Femur (tissue), 1 donor: ENCODE measurements around the gene SSB.
"Not testable (repeated sequence)": the region's sequence is repeated elsewhere in the genome, so short reads cannot be mapped to it uniquely, and the experiment has no call there.

Experiments used
- DNase-seq: peaks from one replicate; pipeline ENCODE4 v3.0.0-alpha.2; 2017

SSB gene

DNA sequence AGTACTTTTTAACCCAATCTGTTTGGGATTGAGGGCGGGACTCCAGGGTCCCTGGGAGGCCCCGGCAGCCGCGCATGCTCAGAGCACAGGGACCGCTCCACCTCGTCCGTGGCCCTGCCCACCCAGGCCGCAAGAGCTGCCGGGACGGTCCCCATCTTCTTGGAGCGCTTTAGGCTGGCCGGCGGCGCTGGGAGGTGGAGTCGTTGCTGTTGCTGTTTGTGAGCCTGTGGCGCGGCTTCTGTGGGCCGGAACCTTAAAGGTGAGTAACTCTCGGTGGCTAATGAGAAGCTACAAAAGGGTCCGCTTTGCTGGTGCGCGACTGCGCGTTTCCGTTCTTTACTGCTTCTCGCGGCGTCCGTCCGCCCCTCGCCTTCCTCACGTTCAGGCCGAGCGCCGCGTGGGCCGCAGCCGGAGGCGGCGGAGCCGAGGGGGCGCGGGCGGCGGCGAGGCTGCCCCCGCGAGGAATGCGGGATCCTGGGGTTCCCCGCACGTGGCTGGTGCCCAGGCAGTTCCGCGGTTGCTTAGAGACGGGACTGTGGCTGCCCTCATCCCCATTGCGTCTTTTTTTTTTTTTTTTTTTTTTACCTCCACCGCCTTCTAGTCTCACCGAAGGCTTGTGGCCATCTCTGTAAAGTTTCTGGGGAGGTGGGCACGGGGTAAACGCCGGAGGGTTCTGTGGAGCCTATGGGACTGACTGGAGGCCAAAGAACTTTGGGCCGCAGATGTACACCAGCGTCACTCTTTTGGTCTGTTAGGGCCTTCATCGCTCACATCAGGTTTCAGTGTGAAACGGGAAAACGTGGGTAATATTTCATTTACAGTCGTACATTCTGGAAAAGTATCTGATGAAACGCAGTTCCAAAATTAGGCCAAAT, at the start of gene SSB:
Gene SSB, plus strand, starts transcription at position 154 of the 875 bp plus-strand sequence. CDS start 2,090 bp downstream, outside the sequence.
- peak; percentile 95 for DNase-seq

DNA sequence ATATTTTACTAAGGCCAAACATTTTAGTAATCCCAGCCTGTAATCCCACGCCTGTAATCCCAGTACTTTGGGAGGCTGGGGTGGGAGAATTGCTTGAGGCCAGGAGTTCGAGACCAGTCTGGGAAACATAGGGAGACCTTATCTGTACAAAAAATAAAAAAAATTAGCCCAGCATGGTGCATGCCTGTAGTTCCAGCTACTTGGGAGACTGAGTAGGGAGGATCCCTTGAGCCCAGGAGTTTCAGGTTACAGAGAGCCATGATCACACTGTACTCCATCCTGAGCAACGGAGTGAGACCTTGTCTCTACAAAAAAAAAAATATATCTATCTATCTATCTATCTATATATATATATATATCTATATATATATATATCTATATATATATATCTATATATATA, 45.9 kb upstream of the SSB start:
- no peak for DNase-seq

DNA sequence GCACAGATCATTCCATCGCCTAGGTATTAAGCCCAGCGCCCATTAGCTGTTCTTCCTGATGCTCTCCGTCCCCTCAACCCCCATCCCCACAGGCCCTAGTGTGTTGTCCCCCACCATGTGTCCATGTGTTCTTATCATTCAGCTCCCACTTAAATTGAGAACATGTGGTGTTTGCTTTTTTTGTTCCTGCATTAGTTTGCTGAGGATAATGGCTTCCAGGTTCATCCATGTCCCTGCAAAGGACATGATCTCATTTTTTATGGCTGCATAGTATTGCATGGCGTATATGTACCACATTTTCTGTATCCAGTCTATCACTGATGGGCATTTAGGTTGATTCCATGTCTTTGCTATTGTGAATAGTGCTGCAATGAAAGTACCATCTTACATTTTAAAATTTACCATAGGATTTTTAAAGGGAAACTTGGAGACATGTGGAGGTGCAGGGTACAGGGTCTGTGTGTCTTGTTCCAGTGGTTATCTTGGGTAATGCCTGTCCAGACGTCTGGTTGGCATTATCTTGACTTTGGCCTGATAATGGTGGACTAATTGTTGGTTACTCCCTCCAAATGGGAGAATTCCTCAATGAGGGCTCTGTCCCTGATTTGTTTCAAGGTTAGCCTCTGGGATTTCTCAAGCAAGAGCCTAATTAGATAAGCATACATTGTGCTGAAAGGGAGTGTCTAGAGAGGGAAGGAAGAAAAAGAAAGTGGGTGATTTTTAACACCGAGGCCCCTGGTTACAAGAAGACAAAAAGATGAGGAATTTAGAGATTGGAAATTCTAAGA, 43.4 kb upstream of the SSB start:
- no peak for DNase-seq

DNA sequence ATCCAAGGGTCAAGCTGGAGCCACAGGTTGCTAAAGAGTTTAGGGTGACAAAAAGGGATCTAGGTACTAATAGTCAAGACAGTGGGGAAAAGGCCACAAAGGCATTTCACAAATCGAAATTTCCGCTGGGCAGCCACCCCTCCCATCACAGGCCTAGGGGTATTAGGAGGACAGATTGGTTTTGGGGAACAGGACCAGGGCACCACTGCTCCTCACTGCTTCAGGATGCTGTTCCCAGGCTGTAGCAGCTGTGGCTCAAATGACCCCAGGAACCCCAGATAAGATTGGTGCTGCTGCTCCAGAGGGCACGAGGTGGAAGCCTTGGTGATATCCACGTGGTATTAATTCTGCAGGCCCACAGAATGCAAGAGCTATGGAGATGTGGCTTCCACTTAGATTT, 42.3 kb upstream of the SSB start:
- DNase-seq: no peak

DNA sequence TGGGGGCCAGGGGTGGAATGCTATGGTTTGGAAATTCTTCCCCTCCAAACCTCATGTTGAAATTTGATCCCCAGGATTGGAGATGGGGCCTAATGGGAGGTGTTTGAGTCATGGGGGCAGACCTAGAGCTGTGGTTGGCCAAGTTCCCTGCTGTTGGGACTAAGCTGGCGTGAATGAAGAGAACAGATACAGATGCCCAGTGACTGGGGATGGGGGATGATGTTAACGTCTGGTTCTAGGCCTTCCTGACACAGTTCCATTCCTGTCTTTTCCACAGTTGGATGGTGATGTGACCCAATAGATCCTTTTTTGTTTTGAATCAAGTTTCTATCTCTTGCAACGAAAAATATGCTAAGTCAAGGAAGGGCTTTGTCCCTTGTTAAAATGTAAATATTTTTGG, 41.3 kb upstream of the SSB start:
- DNase-seq: no peak

DNA sequence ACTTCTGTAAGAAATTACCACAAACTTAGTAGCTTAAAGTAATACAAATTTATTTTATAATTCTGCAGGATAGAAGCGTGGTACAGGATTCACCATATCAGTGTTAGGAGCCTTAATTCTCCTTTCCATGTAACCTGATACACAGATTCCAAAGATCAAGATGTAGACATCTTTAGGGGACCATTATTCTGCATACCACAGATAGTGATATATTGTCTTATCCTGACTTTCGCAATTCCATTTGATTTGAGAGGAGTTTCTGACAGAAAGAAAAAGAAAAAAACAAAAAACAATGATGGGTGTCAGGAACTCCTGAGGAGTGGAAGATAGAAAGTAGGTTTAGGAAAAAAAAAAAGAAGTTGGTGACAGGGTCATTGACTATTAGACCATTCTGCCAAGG, 40.9 kb upstream of the SSB start:
- DNase-seq: no peak

DNA sequence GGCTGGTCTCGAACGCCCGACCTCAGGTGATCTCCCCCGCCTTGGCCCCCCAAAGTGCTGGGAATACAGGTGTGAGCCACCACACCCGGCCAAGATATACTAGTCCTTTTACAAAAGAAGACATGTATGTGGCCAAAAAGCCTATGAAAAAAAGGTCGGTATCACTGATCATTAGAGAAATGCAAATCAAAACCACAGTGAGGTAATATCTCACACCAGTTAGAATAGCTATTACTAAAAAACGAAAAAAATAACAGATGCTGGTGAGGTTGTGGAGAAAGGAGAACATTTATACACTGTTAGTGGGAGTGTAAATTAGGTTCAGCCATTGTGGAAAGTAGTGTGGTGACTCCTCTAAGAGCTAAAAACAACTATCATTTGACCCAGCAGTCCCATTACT, 38.7 kb upstream of the SSB start:
- DNase-seq: no peak

DNA sequence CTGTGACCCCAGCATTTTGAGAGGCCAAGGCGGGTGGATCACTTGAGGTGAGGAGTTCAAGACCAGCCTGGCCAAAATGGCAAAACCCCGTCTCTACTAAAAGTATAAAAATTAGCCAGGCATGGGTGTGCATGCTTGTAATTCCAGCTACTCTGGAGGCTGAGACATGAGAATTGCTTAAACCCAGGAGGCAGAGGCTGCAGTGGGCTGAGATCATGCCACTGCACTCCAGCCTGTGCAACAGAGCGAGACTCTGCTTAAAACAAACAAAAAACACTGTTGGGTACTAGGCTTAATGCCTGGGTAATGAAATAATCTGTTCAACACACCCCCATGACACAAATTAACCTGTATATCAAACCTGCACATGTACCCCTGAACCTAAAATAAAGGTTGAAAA, 37.9 kb upstream of the SSB start:
- DNase-seq: not testable (repeated sequence)

DNA sequence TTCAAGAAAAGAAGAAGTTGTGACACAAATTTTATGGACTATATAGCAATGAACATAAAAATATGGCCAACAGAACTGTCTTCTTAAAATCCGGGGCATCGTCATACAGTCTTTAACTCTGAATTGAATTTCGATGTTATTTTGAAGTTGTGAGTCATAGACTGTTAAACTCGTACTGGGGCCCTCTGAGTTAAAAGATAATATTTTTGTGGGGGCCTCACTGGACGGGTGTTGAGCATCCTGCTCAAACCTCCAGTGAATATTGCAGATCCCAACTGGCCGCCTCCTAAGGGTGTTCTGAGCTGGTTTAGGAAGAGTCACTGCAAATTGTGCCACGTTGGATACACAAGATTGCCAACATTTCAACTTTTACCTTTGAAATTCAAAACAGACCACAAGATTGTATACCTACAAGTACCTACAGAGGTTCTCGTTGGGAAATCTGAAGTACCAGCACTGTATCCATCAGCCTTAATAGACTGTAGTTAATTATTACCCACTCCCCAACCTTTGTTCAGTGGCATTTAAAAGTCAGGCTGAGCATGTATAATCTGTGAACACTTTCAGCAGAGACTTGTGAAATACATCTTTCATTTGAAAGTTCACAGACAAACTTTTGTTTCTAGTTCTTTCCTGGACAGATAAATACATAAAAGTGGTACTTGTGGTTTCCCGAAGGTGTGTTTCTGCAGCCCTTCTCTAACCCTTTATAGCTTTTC, 37.3 kb upstream of the SSB start:
- DNase-seq: no peak

DNA sequence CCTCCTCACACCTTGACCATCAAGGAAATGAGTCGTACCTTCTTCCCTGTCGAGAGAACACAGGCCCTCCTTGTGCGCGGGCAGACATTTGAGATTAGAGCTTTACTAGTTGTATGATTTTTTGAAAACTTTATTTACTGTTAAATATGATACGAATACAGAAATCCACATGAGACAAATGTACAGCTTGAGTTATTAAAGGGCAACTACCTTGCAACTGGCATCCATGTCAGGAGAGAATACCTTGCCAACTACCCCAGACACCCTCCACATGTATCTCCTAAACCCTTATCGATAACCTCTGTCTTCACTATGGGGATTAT, 36.7 kb upstream of the SSB start:
- DNase-seq: no peak

DNA sequence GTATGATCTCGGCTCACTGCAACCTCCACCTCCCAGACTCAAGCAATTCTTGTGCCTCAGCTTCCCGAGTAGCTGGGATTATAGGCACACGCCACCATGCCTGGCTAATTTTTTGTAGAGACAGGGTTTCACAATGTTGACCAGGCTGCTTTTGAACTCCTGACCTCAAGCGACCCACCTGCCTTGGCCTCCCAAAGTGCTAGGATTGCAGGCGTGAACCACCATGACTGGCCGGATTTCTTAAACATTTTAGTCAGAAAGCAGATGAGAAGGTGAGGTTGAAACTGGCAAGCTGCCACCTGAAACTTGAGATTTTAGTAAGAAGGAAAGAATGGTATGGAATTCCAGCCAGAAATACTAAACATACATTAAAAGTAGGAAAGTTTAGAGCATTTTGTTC, 33.1 kb upstream of the SSB start:
- no peak for DNase-seq

DNA sequence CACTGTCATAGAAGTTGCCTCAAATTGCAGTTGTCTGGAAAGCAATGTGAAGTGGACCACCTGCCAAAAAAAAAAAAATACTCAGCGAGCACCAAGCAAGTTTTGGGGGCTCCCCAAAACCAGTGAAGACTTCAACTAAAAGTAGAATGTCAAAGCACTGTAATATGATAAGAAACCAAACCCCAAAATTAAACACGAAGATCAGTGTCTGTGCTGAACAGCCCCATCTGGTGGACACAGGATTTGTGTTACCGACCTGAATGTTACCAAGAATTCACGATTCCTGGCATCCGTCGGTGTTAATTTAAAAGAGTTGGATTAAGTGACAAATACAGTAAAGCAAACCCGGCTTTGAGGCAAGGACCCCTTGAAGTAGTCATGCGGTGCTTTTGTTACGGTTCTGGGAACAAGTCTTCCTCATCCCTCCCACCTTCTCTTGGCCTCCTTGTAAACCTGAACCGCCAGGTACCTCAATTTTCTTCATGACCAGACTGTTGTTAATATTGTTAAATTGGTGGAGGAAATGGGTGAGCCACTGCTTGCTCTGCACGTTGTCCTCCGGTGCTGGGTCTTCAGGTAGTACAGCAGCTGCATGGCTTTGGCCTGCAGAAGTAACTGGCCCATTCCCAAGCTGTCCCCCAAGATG, 31.3 kb upstream of the SSB start:
- peak; percentile 54 for DNase-seq

DNA sequence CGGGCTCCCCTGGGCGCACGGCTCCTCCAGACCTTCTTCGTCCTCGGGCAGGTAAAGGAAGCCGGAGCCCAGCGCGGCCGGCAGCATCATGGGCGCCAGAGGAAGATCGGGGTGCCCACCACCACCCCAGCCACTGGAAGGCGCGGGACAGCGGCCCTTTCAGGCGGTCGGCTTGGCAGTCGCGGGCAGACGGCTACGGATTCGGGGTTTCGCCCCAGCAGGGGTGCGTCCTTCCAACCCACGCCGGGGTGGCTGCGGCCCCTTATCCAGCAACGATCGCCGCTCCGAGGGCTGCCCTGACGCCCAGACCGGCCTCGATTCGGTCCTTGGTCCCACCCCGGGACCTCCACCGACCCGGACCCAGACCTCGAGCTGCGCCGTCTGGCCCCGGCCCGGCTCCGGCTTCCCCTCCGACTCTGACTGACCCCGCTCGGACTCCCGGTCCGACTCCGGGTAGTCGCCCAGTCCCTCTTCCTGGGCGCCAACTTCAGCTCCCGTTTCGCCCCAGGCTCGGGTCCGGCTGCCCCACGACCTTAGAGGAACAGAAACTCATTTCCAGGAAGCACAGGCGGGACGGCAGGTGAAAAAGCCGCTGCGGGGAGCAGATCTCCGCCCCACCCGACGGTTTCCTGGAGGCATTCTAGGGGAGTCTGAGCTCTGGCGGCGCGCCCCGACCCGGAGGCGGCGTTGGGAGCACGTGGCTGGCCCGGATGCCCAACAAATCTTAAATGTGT, 30.2 kb upstream of the SSB start:
- DNase-seq: peak; percentile 34

DNA sequence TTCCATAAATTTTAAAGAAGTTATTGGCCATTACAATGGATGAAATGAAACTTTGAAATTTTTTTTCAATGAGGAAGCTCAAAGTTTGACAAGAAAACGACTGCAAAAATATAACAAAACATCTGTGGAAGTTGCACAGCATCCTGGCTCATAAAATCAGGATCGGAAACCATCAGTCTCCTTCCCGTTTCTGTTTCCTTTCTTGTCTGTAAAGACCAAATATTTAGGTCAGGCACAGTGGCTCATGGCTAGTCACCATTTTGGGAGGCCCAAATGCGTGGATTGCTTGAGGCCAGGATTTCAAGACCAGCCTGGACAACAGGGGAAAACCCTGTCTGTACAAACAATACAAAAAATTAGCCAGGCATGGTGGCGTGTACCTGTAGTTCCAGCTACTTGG, 27.6 kb upstream of the SSB start:
- DNase-seq: no peak

DNA sequence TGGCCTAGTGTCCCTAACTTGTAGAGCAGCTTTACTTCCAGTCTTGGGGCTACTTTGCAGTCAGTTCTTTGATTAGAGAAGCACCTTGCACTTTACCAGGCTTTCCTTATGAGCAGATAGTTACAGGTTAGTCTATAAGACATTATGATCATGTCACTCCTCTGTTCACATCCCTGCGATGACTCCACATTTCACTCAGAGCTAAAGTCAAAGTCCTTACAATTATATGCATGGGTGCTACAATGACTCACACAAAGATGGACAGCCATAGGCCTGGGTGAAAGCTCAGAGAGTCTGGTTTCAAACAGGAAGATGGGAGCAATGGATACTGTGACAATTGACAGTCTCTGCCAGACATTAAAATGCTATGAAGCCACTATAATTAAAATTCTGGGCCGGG, 27.1 kb upstream of the SSB start:
- no peak for DNase-seq

DNA sequence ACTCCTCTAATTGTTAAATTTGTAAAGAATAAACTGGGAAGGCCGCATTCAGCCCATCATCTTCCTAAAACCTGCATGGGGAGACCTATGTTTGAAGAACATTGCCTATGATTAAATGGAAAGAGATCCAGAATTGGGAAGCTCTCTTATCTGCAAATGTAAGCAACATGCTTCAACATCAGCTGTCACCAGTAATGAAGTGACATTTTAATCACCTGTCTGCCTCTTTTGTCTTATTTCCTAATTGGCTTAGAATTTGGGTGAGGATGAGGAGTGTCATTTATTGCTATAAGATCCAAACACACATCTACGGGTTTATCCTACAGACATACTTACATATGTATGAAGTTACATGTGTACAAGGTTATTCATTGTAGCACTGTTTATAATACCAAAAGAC, 26.0 kb upstream of the SSB start:
- no peak for DNase-seq

DNA sequence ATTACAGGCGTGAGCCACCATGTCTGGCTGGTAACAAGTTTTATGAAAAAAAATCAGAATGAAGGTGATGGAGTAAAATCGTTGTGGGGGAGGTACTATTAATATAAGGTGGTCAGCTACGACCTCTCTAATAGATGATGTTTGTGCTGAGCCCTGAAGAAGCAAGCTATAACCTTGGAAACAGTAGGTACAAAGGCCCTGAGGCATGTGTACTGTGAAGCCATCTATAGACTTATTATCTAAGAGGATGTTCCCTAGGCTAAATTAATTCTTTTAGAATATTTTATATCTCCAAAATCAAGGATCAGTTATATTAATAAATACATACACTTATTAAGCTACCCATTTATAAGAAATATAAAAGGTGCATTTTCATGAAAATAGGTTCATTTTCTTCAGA, 23.3 kb upstream of the SSB start:
- DNase-seq: no peak

DNA sequence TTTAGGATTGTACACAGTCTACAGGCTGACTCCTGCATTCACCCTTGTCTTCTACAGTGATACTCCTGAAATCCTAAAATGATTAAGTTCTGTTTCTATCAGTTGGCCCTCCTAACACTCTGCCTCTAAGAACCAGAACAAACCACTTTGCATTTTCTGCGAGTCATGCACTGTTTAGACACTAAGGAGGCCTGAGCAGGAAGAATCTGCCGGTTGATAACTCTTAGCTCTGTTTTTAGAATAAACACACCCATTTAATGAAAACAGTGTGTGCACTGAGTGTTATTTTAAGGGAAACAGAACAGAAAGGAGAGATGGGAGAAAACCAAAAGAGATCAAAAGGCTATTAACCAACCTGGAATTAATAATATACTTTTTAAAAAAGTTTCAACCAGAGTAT, 22.9 kb upstream of the SSB start:
- DNase-seq: no peak

DNA sequence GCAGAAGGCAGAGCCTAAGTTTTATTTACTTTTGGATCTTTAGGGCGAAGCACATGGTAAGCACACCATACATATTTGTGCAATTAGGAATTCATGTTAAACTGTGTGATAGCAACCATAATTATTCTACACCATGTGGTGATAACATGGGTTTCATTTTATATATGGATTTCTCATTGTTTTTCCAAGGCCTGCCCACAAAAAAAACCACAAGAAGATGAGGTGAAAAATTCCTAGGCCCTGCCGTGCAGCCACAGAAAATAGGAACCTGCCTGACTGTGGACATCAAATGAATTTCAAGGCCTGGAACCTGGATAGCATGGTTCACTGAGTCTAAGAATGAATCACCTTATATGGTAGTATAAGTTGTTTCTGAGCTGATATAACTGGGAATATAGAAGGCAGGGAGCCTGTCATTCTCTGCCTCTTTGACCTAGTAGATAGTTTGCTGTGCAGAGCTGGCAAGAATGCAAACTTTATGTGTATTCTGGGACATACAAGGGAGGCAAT, 22.4 kb upstream of the SSB start:
- no peak for DNase-seq

DNA sequence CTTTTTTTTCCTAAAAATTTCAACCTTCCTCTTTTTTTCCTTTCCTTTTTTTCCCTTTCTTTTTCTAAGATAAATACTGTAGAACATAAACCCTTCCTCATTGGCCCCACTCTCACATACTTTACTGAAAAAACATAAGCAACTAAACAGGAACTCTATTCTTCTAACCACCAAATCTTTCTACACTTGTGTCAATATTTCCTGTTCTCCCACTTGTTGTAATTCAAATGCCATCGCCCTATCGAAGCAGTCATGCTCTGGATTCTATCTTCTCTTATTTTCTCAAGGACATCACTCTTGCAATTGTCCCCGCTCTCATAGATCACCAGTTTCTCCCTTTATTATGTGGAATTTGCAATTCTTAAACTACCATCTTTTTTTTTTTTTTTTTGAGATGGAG, 20.2 kb upstream of the SSB start:
- no peak for DNase-seq

DNA sequence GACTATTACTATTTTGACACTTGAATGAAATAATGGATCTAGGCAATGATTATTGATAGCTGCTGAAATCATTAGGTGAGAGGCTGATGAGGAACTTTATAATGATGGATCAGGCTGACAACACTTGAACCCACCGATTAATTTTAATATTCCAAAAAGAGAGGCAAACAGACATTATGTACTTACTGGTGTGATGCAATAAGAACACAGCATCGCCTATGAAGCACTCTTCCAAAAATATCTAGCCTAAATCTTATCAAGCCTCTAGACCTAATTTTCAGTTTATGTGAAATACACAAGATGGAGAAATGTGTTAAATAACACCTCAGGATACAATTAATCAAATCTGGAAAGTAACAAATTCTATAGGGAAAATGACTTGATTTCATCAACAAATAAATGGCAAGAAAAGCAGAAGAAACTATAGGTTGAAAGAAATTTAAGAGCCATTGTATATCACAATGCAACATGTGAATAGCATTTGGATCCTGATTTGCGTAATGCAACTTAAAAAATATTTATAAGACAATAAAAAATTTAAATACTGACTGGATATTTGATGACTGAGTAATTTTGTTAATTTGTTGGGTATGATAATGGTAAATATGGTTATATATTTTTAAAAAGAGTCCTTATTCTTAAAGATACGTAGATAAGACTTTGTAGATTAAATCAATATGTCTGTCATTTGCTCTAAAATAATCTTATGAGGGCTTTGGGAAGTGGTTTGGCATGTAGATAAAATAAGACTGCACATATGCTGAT, 17.2 kb upstream of the SSB start:
- no peak for DNase-seq

DNA sequence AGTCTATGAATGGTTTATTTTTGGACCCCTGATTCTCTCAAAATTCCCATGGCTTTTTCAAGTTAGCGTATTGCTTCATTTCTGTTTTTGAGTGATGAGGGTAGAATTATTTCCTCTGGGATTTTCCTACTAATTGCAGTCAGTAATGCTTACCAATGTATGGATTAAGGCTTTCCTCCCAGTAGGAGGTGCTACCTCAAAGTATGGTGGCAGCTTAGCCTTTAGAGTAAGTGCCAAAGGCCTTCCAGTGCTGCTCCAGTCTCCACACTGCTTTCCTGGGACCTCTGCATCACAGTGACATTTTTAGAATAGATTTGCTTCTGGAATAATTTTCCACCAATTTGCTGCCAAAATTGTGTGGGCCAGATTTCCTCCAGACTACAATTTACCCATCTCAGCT, 16.2 kb upstream of the SSB start:
- DNase-seq: no peak
